SK-N-SH treated with all-trans-retinoic acid at 6 μM for 48 hours (cell line): ENCODE results near the gene CCNT1.
"Not testable (repeated sequence)": the region's sequence is repeated elsewhere in the genome, so short reads cannot be mapped to it uniquely, and the experiment has no call there.

ENCODE experiments used
- ATAC-seq: fragments of 200-7000 bp; cut with Tn5 transposase; 3 replicates; pipeline ENCODE4 v1.9.1; 2020; ENCODE audit warnings: mild to moderate bottlenecking, moderate library complexity
- ARNTL ChIP-seq: fragments of 450-650 bp; formaldehyde crosslinking; IDR thresholded peaks from 2 replicates; pipeline ENCODE4 v1.5.0; 2020; ENCODE audit warnings: low read depth, mild to moderate bottlenecking, moderate library complexity, borderline replicate concordance
- CREB5 ChIP-seq: fragments of 250-450 bp; sonication (Bioruptor Pico); IDR thresholded peaks from 2 replicates; pipeline ENCODE4 v1.5.1; 2020; ENCODE audit warnings: low read depth, mild to moderate bottlenecking, moderate library complexity
- CSDC2 ChIP-seq: fragments of 250-450 bp; sonication (Bioruptor Pico); IDR thresholded peaks from 2 replicates; pipeline ENCODE4 v1.5.0; 2020; ENCODE audit warnings: mild to moderate bottlenecking, moderate library complexity
- CSRNP3 ChIP-seq: fragments of 250-450 bp; sonication (Bioruptor Pico); IDR thresholded peaks from 2 replicates; pipeline ENCODE4 v1.5.1; 2021; ENCODE audit warnings: mild to moderate bottlenecking, moderate library complexity
- ESRRG ChIP-seq: fragments of 250-450 bp; sonication (Bioruptor Pico); IDR thresholded peaks from 2 replicates; pipeline ENCODE4 v1.6.1; 2021; ENCODE audit warnings: mild to moderate bottlenecking
- GLIS3 ChIP-seq: fragments of 250-450 bp; sonication (Bioruptor Pico); IDR thresholded peaks from 2 replicates; pipeline ENCODE4 v1.5.0; 2020; ENCODE audit warnings: mild to moderate bottlenecking, moderate library complexity
- ISL1 ChIP-seq: fragments of 250-450 bp; sonication (Bioruptor Pico); IDR thresholded peaks from 2 replicates; pipeline ENCODE4 v2.1.2; 2022; ENCODE audit warnings: mild to moderate bottlenecking, moderate library complexity
- OSR1 ChIP-seq: fragments of 250-450 bp; sonication (Bioruptor Pico); IDR thresholded peaks from 2 replicates; pipeline ENCODE4 v1.8.0; 2022; ENCODE audit warnings: moderate library complexity, mild to moderate bottlenecking, inconsistent platforms
- POU6F1 ChIP-seq: fragments of 250-450 bp; sonication (Bioruptor Pico); IDR thresholded peaks from 2 replicates; pipeline ENCODE4 v1.8.0; 2021; ENCODE audit warnings: low read depth, mild to moderate bottlenecking, moderate library complexity, borderline replicate concordance
- PPARA ChIP-seq: fragments of 250-450 bp; sonication (Bioruptor Pico); IDR thresholded peaks from 2 replicates; pipeline ENCODE4 v1.5.0; 2020; ENCODE audit warnings: mild to moderate bottlenecking, borderline replicate concordance
- RARB ChIP-seq: fragments of 250-450 bp; sonication (Bioruptor Pico); IDR thresholded peaks from 2 replicates; pipeline ENCODE4 v1.8.0; 2021; ENCODE audit warnings: mild to moderate bottlenecking, moderate library complexity
- SNAI2 ChIP-seq: fragments of 250-450 bp; sonication (Bioruptor Pico); IDR thresholded peaks from 2 replicates; pipeline ENCODE4 v1.5.0; 2020; ENCODE audit warnings: mild to moderate bottlenecking, moderate library complexity
- ZC3H10 ChIP-seq: fragments of 250-450 bp; sonication (Bioruptor Pico); IDR thresholded peaks from 2 replicates; pipeline ENCODE4 v1.5.1; 2021; ENCODE audit warnings: mild to moderate bottlenecking, moderate library complexity
- ZFP3 ChIP-seq: fragments of 250-450 bp; sonication (Bioruptor Pico); IDR thresholded peaks from 2 replicates; pipeline ENCODE4 v1.5.0; 2020; ENCODE audit warnings: mild to moderate bottlenecking, moderate library complexity
- ZNF70 ChIP-seq: fragments of 450-650 bp; formaldehyde crosslinking; IDR thresholded peaks from 2 replicates; pipeline ENCODE4 v1.5.0; 2020; ENCODE audit warnings: mild to moderate bottlenecking, moderate library complexity
- ZNF8 ChIP-seq: fragments of 450-650 bp; formaldehyde crosslinking; IDR thresholded peaks from 2 replicates; pipeline ENCODE4 v1.5.0; 2020; ENCODE audit warnings: mild to moderate bottlenecking, moderate library complexity
- TF ChIP-seq, protein P1 (sequence below): fragments of 250-450 bp; sonication (Bioruptor Pico); IDR thresholded peaks from 2 replicates; pipeline ENCODE4 v1.5.0; 2020; ENCODE audit warnings: mild to moderate bottlenecking, moderate library complexity
- TF ChIP-seq, protein P2 (sequence below): fragments of 250-450 bp; sonication (Bioruptor Pico); IDR thresholded peaks from 2 replicates; pipeline ENCODE4 v1.8.0; 2020; ENCODE audit warnings: mild to moderate bottlenecking, moderate library complexity, borderline replicate concordance

CCNT1 gene

DNA sequence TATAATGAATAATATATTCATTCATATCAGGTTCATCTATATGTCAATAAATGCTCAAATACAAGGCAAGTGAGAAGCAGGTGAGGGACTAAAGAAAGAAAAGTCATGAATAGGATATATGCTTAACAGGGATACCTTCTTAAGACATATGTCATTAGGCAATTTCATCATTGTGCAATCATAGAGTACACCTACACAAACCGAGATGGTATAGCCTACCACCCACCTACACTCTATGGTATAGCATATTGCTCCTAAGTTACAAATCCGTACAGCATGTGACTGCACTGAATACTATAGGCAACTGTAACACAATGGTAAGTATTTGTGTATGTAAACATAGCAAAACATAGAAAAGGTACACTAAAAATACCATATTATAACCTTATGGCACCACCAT is 73.5 kb downstream of the CCNT1 start:
- no peak for ATAC-seq
- TF ChIP-seq SNAI2 (CRISPR knock-in tag): no peak

DNA sequence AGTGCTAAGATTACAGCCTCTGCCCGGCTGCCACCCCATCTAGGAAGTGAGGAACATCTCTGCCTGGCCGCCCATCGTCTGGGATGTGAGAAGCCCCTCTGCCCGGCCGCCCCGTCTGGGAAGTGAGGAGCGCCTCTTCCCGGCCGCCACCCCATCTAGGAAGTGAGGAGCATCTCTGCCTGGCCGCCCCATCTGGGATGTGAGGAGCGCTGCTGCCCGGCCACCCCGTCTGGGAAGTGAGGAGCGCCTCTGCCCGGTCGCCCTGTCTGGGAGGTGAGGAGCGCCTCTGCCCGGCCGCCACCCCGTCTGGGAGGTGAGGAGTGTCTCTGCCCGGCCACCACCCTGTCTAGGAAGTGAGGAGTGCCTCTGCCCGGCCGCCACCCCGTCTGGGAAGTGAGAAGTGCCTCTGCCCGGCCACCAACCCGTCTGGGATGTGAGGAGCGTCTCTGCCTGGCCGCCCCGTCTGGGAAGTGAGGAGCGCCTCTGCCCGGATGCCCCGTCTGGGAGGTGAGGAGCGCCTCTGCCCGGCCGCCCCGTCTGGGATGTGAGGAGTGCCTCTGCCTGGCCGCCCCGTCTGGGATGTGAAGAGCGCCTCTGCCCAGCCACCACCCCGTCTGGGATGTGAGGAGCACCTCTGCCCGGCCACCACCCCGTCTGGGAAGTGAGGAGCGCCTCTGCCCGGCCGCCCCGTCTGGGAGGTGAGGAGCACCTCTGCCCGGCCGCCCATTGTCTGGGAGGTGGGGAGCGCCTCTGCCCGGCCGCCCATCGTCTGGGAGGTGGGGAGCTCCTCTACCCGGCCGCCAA is 74.6 kb downstream of the CCNT1 start:
- not testable (repeated sequence) for ATAC-seq

DNA sequence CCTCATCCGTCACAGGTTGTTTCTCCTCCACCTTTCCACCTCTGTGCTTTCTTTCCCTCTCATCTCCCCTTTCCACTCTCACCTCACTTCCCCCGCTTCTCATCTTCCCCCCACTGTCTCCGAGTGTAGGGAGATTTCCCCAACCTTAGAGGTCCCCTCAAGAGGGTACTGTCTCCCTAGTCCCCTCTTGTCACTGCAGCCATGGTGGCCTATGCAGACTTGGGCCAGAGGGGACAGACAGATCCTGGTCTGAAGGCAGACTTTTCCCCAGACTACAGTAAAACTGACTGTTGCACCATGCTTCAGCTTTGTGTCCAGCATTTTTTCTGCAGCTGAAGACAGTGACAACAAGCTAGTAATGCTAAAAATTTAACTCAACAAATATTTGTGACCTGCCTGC is 75.7 kb downstream of the CCNT1 start:
- TF ChIP-seq CSDC2 (CRISPR knock-in tag) (no peak), ZFP3 (CRISPR knock-in tag) (no peak), ZNF70 (CRISPR knock-in tag) (no peak), ZNF8 (CRISPR knock-in tag) (no peak), OSR1 (CRISPR knock-in tag) (no peak), CSRNP3 (CRISPR knock-in tag) (no peak), CREB5 (CRISPR knock-in tag) (no peak), ISL1 (CRISPR knock-in tag) (no peak), GLIS3 (CRISPR knock-in tag) (no peak), RARB (no peak), ESRRG (CRISPR knock-in tag) (no peak), POU6F1 (CRISPR knock-in tag) (no peak), PPARA (CRISPR knock-in tag) (no peak)
- TF ChIP-seq, protein P1, sequence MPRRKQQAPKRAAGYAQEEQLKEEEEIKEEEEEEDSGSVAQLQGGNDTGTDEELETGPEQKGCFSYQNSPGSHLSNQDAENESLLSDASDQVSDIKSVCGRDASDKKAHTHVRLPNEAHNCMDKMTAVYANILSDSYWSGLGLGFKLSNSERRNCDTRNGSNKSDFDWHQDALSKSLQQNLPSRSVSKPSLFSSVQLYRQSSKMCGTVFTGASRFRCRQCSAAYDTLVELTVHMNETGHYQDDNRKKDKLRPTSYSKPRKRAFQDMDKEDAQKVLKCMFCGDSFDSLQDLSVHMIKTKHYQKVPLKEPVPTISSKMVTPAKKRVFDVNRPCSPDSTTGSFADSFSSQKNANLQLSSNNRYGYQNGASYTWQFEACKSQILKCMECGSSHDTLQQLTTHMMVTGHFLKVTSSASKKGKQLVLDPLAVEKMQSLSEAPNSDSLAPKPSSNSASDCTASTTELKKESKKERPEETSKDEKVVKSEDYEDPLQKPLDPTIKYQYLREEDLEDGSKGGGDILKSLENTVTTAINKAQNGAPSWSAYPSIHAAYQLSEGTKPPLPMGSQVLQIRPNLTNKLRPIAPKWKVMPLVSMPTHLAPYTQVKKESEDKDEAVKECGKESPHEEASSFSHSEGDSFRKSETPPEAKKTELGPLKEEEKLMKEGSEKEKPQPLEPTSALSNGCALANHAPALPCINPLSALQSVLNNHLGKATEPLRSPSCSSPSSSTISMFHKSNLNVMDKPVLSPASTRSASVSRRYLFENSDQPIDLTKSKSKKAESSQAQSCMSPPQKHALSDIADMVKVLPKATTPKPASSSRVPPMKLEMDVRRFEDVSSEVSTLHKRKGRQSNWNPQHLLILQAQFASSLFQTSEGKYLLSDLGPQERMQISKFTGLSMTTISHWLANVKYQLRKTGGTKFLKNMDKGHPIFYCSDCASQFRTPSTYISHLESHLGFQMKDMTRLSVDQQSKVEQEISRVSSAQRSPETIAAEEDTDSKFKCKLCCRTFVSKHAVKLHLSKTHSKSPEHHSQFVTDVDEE (CRISPR knock-in tag): no peak
- TF ChIP-seq, protein P2, sequence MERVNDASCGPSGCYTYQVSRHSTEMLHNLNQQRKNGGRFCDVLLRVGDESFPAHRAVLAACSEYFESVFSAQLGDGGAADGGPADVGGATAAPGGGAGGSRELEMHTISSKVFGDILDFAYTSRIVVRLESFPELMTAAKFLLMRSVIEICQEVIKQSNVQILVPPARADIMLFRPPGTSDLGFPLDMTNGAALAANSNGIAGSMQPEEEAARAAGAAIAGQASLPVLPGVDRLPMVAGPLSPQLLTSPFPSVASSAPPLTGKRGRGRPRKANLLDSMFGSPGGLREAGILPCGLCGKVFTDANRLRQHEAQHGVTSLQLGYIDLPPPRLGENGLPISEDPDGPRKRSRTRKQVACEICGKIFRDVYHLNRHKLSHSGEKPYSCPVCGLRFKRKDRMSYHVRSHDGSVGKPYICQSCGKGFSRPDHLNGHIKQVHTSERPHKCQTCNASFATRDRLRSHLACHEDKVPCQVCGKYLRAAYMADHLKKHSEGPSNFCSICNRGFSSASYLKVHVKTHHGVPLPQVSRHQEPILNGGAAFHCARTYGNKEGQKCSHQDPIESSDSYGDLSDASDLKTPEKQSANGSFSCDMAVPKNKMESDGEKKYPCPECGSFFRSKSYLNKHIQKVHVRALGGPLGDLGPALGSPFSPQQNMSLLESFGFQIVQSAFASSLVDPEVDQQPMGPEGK (CRISPR knock-in tag): no peak
- no peak; the same call in 2 of the 3 replicates for ATAC-seq

- ATAC-seq: no peak
- TF ChIP-seq CREB5 (CRISPR knock-in tag): no peak
- no peak for TF ChIP-seq ZC3H10 (CRISPR knock-in tag)
- TF ChIP-seq SNAI2 (CRISPR knock-in tag): no peak
- no peak for TF ChIP-seq ZNF8 (CRISPR knock-in tag)
- TF ChIP-seq ARNTL (CRISPR knock-in tag): no peak
- TF ChIP-seq, protein P2 (CRISPR knock-in tag): no peak
- TF ChIP-seq, protein P1 (CRISPR knock-in tag): no peak
- no peak for TF ChIP-seq RARB
- no peak for TF ChIP-seq GLIS3 (CRISPR knock-in tag)
- no peak for TF ChIP-seq ZNF70 (CRISPR knock-in tag)
These were observed 76.1 kb downstream of the CCNT1 start for GRCh38 chr12:48640428-48640827.
